ENCODE data around the gene SHQ1.

SHQ1 gene

DNA sequence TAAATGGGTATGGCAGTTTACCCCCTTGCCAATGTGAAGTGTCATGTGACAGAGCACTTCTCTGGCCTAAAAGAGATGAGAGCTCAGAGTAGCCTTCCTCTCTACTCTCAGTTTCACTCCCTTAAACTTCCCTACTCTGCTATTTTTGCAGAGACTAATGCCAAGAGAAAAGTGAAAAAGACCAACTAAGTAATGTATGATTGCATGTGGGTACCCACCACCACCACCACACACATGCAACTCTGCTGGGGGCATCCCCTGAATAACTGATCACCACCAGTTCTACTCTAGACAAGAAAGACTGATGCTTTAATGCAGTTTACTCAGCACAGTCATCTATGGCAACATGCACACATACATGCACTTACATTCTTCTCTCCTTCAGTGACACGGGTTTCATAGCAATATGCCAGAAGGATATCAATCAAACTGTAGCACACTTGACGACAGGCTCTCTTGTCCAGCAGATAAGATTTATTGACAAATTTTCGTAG is 31.3 kb downstream of the SHQ1 start:
- DNase-seq (ENCODE audit: low read depth) = no peak
- H3K4me3 ChIP-seq (ENCODE audit: low read depth, low read length) = no peak overlapping the region
- no peak for TF ChIP-seq CTCF (IDR thresholded peaks at IDR 0.05; ENCODE audit: low read depth, low read length, missing control alignments)

- H3K4me3 ChIP-seq (ENCODE audit: low read depth, low read length) = no peak overlapping the region
- no peak for DNase-seq (ENCODE audit: low read depth)
- no peak for TF ChIP-seq CTCF (IDR thresholded peaks at IDR 0.05; ENCODE audit: low read depth, low read length, missing control alignments)
Measured at GRCh38 chr3:72814308-72814707, 33.9 kb downstream of the SHQ1 start.

GRCh38 chr3:72812201-72812600 is 36.0 kb downstream of the SHQ1 start:
- no peak for TF ChIP-seq CTCF (IDR thresholded peaks at IDR 0.05; ENCODE audit: low read depth, low read length, missing control alignments)
- DNase-seq (ENCODE audit: low read depth) = no peak
- H3K4me3 ChIP-seq (ENCODE audit: low read depth, low read length) = no peak overlapping the region

- TF ChIP-seq CTCF (IDR thresholded peaks at IDR 0.05; ENCODE audit: low read depth, low read length, missing control alignments) = no peak
- no peak overlapping the region for H3K4me3 ChIP-seq (ENCODE audit: low read depth, low read length)
- no peak for DNase-seq (ENCODE audit: low read depth)
Measured at GRCh38 chr3:72811571-72811970, 36.7 kb downstream of the SHQ1 start.

DNA sequence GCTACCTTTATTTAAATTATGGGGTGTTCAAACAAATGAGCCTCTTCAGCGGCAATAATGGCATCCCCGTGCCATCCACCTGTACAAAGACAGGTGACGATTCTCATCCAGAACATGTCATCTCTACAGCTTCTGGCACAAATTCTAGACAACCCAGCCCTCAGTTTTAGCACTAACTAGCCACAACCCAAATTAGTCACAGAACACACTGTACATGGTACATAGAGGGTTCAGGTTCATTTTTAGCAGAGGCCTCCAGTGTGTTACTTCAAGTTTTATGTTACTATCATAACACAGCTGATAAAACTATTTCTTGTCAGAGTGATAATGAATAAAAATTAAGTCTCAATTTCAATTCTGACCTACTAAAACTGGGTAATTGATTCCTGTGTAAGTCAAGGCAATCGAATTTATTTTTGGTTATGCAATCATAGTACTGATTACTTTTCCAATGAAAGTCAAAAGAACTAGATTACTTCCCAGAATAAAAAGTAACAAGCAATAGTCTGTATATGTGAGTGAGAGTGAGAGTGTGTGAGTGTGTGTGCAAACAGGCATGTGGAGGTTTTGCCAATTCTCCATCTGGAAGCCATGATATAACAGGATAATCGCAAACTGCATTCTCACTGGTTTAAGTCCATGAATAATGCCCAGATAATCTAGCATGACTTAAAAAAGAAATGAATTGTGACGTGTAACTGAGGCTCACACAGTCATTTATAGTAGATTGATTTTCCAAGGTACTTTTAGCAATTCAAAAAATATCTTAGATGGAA is 37.4 kb downstream of the SHQ1 start:
- no peak overlapping the region for H3K4me3 ChIP-seq (ENCODE audit: low read depth, low read length)
- TF ChIP-seq CTCF (IDR thresholded peaks at IDR 0.05; ENCODE audit: low read depth, low read length, missing control alignments) = no peak
- no peak for DNase-seq (ENCODE audit: low read depth)

DNA sequence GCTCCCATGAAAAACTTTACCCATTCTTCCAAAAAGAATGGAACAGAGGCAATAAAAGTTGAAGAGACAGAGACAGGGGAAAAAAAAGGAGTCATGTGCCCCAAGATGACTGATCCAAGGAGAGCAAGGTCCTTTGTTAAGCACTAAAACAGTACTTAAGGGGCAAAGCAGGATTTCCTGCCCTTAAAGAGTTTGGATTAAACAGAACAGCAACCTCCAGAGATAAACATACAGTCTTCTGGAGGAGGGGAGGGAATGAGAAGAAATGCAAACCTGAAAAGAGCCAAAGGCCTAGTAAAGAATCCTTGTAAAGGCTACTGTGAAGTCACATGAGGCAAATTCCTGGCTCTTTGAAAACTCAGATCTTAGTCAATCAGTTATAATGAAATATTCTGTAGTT is 38.2 kb downstream of the SHQ1 start:
- no peak for DNase-seq (ENCODE audit: low read depth)
- H3K4me3 ChIP-seq (ENCODE audit: low read depth, low read length) = no peak overlapping the region

More for the DNA sequence above, 38.2 kb downstream of the SHQ1 start:
- TF ChIP-seq CTCF (IDR thresholded peaks at IDR 0.05; ENCODE audit: low read depth, low read length, missing control alignments) = no peak
